GM12865 (cell line): ENCODE results near the gene TAS2R50.

Source experiments
- DNase-seq: peaks from one replicate; pipeline ENCODE4 v3.0.0; 2010; ENCODE audit warnings: low read depth
- H3K4me3 ChIP-seq: 2 replicates; pipeline ENCODE4 v1.5.1; 2011; ENCODE audit warnings: mild to moderate bottlenecking, low read depth, low read length, control low read depth
- TF ChIP-seq, protein P1 (sequence below): IDR thresholded peaks from 2 replicates; pipeline ENCODE4 v1.5.1; 2011; ENCODE audit warnings: low read length, control low read depth, low read depth, inconsistent platforms; ENCODE audit not compliant: insufficient read depth; ENCODE audit errors: missing control alignments

The TAS2R50 gene

GRCh38 chr12:10974965-10975364, 11.7 kb downstream of the TAS2R50 start:
- DNase-seq: no peak
- H3K4me3 ChIP-seq: no peak overlapping the region
- TF ChIP-seq, protein P1, sequence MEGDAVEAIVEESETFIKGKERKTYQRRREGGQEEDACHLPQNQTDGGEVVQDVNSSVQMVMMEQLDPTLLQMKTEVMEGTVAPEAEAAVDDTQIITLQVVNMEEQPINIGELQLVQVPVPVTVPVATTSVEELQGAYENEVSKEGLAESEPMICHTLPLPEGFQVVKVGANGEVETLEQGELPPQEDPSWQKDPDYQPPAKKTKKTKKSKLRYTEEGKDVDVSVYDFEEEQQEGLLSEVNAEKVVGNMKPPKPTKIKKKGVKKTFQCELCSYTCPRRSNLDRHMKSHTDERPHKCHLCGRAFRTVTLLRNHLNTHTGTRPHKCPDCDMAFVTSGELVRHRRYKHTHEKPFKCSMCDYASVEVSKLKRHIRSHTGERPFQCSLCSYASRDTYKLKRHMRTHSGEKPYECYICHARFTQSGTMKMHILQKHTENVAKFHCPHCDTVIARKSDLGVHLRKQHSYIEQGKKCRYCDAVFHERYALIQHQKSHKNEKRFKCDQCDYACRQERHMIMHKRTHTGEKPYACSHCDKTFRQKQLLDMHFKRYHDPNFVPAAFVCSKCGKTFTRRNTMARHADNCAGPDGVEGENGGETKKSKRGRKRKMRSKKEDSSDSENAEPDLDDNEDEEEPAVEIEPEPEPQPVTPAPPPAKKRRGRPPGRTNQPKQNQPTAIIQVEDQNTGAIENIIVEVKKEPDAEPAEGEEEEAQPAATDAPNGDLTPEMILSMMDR: no peak

- TF ChIP-seq, protein P1: no peak
- DNase-seq: no peak
- H3K4me3 ChIP-seq: no peak overlapping the region
Measured at GRCh38 chr12:10968765-10969456, 17.8 kb downstream of the TAS2R50 start.

- TF ChIP-seq, protein P1: no peak
- no peak for DNase-seq
- H3K4me3 ChIP-seq: no peak overlapping the region
Measured at GRCh38 chr12:10967409-10967808, 19.3 kb downstream of the TAS2R50 start.

GRCh38 chr12:10966314-10966713, 20.4 kb downstream of the TAS2R50 start:
- TF ChIP-seq, protein P1: no peak
- no peak overlapping the region for H3K4me3 ChIP-seq
- DNase-seq: no peak

- DNase-seq: no peak
- TF ChIP-seq, protein P1: no peak
- H3K4me3 ChIP-seq: no peak overlapping the region
Measured at GRCh38 chr12:10965476-10965875, 21.2 kb downstream of the TAS2R50 start.

- TF ChIP-seq, protein P1: no peak
- DNase-seq: no peak
- no peak overlapping the region for H3K4me3 ChIP-seq
Measured at GRCh38 chr12:10960211-10960610, 26.5 kb downstream of the TAS2R50 start.

- no peak overlapping the region for H3K4me3 ChIP-seq
- no peak for DNase-seq
- TF ChIP-seq, protein P1: no peak
Measured at GRCh38 chr12:10959804-10960203, 26.9 kb downstream of the TAS2R50 start.
